GM18508 (cell line): ENCODE data around the gene IGHMBP2.

Experiments used
- ATAC-seq: cut with Tn5 transposase; IDR thresholded peaks from one replicate; pipeline ENCODE4 v1.9.1; 2021; ENCODE audit warnings: moderate number of reproducible peaks; ENCODE audit not compliant: insufficient read depth, unreplicated experiment

Gene IGHMBP2

GRCh38 chr11:68889948-68890446 is 13.7 kb upstream of the IGHMBP2 start:
- no peak for ATAC-seq

GRCh38 chr11:68890490-68891231 is 13.0 kb upstream of the IGHMBP2 start:
- no peak for ATAC-seq

GRCh38 chr11:68891351-68891948 is 12.2 kb upstream of the IGHMBP2 start:
- no peak for ATAC-seq

DNA sequence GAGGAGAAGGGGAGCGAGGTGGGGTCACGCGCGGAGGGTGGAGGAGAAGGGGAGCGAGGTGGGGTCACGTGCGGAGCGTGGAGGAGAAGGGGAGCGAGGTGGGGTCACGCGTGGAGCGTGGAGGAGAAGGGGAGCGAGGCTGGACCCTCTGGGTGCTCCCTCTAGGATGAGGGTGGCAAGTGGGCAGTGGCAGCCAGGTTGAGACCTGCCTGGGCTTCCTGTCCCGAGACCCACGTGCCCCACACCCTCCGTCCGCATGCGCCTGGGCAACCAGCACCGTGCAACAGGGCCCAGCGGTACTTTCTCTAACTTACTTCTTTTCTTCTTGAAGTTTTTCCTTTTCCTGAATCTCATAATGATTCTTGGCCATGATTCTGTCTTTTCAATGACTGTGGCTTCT is 11.1 kb upstream of the IGHMBP2 start:
- ATAC-seq = no peak

GRCh38 chr11:68893282-68893681 is 10.4 kb upstream of the IGHMBP2 start:
- ATAC-seq = no peak

DNA sequence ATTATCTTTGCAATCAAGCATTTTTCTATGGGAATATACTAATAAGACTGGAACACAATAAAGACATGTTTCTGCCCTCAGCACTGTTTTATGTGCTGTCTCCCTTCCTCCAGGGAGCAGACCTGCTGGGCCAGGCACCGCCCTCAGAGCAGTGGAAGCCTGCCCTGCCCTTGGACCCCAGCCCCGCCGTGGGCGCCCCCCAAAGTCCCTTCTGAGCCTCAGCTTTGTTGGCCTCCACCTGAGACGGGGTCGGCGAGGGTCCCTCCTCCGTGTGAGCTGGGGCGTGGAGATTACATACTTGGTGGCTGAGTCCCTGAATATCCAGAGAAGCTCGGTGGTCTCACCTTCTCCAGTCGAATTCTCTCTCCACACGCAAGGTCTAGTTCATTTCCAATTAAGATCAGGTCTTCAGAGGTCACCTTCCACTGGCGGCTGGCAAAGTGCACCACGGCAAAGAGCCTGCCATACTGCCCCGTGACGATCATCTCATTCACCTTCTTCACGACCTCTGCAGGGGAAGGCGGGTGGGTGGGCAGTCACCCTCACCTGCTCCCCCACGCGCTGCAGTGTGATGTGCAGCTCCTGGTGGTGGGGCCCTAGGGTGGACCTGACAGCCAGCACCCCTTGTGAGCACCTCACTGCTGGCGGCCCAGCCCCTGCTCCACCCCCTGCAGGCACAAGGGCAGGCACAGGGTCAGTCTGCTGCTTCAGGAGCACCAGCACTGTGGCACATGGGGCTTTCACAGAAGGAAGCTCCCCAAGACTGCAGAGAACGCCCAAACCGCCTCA is 7.3 kb upstream of the IGHMBP2 start:
- no peak for ATAC-seq

- ATAC-seq = no peak
Observed at GRCh38 chr11:68897441-68897840, 6.2 kb upstream of the IGHMBP2 start.

GRCh38 chr11:68900835-68901381 is 2.8 kb upstream of the IGHMBP2 start:
- ATAC-seq = no peak

DNA sequence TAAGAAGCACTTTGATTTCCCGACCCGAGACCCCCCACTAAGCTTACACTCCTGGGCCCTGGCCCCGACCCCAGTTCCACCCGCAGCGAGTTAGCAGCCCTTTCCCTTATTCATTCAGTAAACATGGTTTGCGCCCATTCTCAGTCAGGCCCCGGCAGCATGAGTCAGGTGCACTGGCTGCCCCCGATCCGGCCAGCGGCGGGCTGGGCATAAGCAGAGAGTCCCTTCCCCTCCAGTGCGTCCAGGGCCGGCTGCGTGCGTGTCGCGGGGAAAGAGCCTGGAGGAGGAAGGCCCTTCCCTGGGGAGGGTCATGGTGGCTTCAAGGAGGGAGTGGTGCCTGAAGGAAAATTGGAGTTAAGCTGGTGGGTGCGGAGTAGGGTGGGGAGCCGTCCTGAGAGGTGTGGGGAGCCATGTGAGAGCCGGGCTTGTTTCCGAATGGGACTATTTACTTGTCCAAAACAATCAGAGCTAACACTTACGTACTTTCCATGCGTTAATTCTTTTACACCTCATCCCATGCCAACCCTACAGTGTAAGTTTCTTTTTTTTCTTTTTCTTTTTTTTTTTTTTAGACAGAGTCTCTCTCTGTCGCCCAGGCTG is 657 bp downstream of the IGHMBP2 start:
- ATAC-seq = no peak

DNA sequence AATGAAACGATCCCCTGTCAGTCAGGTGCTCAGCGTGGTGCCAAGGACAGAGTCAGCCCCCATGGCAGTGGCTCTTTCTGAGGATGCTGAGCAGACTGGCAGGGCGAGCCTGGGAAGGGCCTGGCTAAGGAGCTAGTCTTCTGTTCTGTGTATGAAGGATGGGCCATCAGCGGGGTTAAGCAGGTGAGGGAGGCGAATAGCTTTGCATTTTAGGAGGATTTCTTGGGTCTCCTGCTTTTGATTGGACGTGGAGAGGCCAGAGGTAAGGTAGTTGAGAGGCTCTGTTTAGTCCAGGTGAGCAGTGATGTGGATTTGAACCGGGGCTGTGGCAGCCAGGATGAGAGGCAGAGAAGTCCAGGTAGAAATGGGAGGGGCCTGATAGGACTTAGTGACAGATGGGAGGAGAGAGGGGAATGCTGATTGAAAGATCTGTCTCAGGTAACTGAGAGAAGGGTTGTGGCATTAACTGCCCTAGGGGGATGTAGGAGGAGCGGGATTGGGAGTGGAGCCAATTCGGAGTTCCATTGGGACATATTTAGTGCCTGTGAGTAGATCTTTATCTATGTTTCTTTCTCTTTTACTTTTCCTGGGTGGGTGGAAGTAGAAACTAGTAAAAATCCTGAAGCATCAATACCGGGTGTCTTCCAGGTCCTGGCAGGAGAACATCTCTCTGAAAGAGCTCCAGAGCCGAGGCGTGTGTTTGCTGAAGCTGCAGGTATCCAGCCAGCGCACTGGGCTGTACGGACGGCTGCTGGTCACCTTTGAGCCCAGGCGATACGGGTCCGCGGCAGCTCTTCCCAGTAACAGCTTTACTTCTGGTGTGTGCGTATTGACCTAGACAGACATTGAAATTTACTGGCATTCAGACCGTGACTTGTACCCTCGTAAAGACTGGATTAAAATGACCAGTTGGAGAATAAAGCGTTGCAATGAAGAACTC is 2.0 kb downstream of the IGHMBP2 start:
- ATAC-seq = no peak

DNA sequence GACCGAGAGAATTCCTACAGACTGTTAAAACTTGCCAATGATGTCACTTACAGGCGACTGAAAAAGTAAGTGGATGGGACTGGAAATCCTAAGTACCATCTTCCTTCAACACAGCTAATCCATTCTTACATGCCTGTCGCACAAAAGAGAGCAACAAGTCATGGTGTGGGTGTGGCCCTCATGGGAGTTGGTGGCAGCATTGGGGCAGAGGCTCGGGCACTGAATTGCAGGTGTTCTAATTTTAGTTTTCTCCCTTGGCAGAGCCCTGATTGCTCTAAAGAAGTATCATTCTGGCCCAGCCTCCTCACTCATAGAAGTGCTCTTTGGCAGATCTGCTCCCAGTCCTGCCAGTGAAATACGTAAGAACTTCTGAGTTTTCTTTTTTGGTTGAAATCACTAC is 4.6 kb downstream of the IGHMBP2 start:
- no peak for ATAC-seq

- ATAC-seq = no peak
Observed at GRCh38 chr11:68910965-68911364, 7.3 kb downstream of the IGHMBP2 start.

DNA sequence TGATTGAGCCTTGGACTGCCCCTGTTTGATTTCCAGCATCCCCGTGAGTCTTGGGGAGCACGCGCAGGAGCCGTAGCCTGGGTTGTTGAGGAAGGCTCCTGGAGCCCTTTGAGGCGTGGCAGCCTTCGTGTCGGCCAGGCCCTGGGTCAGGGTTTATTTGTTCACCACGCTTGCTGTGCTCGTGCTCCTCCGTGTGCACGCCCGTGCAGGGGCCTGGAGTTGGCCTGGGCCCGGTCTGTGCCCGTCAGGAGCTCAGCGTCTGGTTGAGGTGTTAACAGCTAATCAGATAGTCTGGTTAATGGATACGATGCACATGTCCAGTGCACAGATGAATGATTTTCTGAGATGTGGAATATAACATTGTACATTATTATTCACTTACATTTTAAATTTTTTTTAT is 8.0 kb downstream of the IGHMBP2 start:
- no peak for ATAC-seq

DNA sequence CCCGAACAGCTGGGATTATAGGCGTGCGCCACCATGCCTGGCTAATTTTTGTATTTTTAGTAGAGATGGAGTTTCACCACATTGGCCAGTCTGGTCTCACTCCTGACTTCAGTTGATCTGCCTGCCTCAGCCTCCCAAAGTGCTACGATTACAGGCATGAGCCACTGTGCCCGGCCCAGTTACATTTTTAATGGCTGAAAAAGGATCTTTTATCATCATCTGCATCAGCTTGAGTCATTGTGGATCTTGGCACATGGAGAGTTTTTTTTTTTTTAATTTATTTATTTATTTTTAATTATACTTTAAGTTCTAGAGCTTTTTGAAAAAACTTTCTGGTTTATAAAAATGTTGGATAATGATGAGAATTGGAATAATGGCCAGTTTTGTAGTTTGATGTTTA is 8.6 kb downstream of the IGHMBP2 start:
- ATAC-seq = no peak

GRCh38 chr11:68913188-68913587 is 9.5 kb downstream of the IGHMBP2 start:
- no peak for ATAC-seq

GRCh38 chr11:68914761-68915160 is 11.1 kb downstream of the IGHMBP2 start:
- no peak for ATAC-seq

- ATAC-seq = no peak
Observed at GRCh38 chr11:68916439-68916838, 12.7 kb downstream of the IGHMBP2 start.

DNA sequence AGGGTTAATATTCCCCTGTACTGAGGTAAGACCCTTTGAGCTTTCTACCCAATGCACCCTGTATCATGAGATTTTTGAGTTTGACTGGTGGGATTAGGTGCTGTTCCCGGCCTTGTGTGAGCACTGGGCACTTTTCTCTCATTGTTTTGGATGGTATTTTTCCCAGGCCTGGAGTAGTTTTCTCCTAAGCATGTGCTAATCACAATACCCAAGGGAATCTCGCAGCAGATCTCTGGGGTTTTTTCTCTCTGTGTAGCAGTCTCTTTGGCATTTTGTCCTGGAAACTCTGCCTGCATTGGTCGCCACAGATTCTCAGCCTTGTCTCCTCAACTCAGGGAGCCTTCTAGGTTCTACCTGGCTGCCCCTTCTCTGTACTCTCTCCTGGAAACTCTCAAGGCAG is 19.9 kb downstream of the IGHMBP2 start:
- no peak for ATAC-seq

GRCh38 chr11:68924073-68924925 is 20.6 kb downstream of the IGHMBP2 start:
- no peak for ATAC-seq
